Natural killer cell (primary cell): ENCODE measurements around the gene RXRG. TPM values are rescaled to one million over a fixed set of nuclear protein-coding genes. Genes with fewer than 3 reads are reported as not detected.

ENCODE experiments used
- ATAC-seq, 3 donors: fragments of 150-1000 bp in 2 of 3; fragments of 200-7000 bp in 1 of 3; cut with Tn5 transposase; 1 replicate in 1 of 3; 2 replicates in 2 of 3; pipeline ENCODE4 v1.10.0; 2021; ENCODE audit warnings: mild to moderate bottlenecking in 2 of 3, moderate library complexity in 2 of 3
- DNase-seq, 2 donors: peaks; one replicate each; pipeline versions ENCODE4 v3.0.0 to v3.0.0-alpha.2; 2013 to 2021; ENCODE audit warnings: mixed read lengths in 1 of 2
- H3K27ac ChIP-seq: one replicate; pipeline ENCODE4 v1.5.1; 2013; ENCODE audit warnings: mild to moderate bottlenecking, low read length
- H3K27me3 ChIP-seq: one replicate; pipeline ENCODE4 v1.6.1; 2013; ENCODE audit warnings: low read length; ENCODE audit not compliant: control insufficient read depth, insufficient read depth
- H3K36me3 ChIP-seq: one replicate; pipeline ENCODE4 v1.6.1; 2013; ENCODE audit warnings: low read length; ENCODE audit not compliant: control insufficient read depth, insufficient read depth
- H3K4me1 ChIP-seq: one replicate; pipeline ENCODE4 v1.6.1; 2013; ENCODE audit warnings: low read length; ENCODE audit not compliant: control insufficient read depth, insufficient read depth
- H3K4me3 ChIP-seq: one replicate; pipeline ENCODE4 v1.5.1; 2013; ENCODE audit warnings: low read length
- H3K9me3 ChIP-seq: one replicate; pipeline ENCODE4 v1.6.1; 2013; ENCODE audit warnings: low read length; ENCODE audit not compliant: control insufficient read depth, insufficient read depth
- H3K27ac Mint-ChIP-seq, 2 donors: one replicate each; pipeline ENCODE4 v1.8.0; 2022; ENCODE audit warnings: mild to moderate bottlenecking in 2 of 2, mixed read lengths in 2 of 2, moderate library complexity in 1 of 2
- H3K27me3 Mint-ChIP-seq, 2 donors: one replicate each; pipeline ENCODE4 v1.8.0; 2022; ENCODE audit warnings: low read depth in 2 of 2, mixed read lengths in 2 of 2
- H3K36me3 Mint-ChIP-seq: one replicate; pipeline ENCODE4 v1.8.0; 2022; ENCODE audit warnings: mixed read lengths
- H3K4me1 Mint-ChIP-seq, 2 donors: one replicate each; pipeline ENCODE4 v1.8.0; 2022; ENCODE audit warnings: mixed read lengths in 2 of 2
- H3K4me3 Mint-ChIP-seq: one replicate; pipeline ENCODE4 v1.8.0; 2022; ENCODE audit warnings: mild to moderate bottlenecking, moderate library complexity, mixed read lengths
- H3K9me3 Mint-ChIP-seq, 2 donors: one replicate each; pipeline ENCODE4 v1.8.0; 2022; ENCODE audit warnings: mixed read lengths in 2 of 2
- CTCF ChIP-seq: fragments of 200-600 bp; IDR thresholded peaks from one replicate; pipeline ENCODE4 v1.8.0; 2022; ENCODE audit warnings: antibody characterized with exemption
- WGBS: methylation state at CpG from one replicate; pipeline ENCODE4 v1.1.7; 2013; ENCODE audit warnings: missing lambda C conversion rate; ENCODE audit not compliant: insufficient coverage; 5-methylcytosine and 5-hydroxymethylcytosine counted together
- intact Hi-C: fragments of 100-400 bp; cut with micrococcal nuclease; formaldehyde crosslinking; loops from one replicate; pipeline ENCODE4 v1.14.2; 2022
- total RNA-seq, 4 donors: library from RNA; stranded (reverse); fragments of 120-200 nt in 1 of 4; gene quantifications; one replicate each; pipeline versions ENCODE4 v1.2.3 to v1.2.4, GENCODE V29; 2013 to 2022

Gene RXRG
- total RNA-seq, 3 donors from 2014 or later (not counting 1 experiment from before 2014, with no cell fraction given) = not detected

GRCh38 chr1:165364568-165365133 is 80.3 kb downstream of the RXRG start:
- Histone ChIP-seq H3K36me3 (no peaks in the 10 kb centered on the region), H3K27me3 (no peaks in the 10 kb centered on the region), H3K4me1 (no peaks in the 10 kb centered on the region), H3K9me3 (no peaks in the 10 kb centered on the region), H3K27ac (no peak overlapping the region), H3K4me3 (no peak overlapping the region)
- Mint-ChIP-seq H3K4me1 (peaks cover 0 to 5% of the 10 kb centered on the region in 2 donors), H3K36me3 (no peaks in the 10 kb centered on the region), H3K9me3 (no peaks in the 10 kb centered on the region), H3K27ac (no peak overlapping the region), H3K4me3 (no peak overlapping the region), H3K27me3 (peaks cover 30 to 32% of the 10 kb centered on the region in 2 donors)
- ATAC-seq = no peak
- TF ChIP-seq CTCF = no peak
- whole genome bisulfite sequencing = 37% methylated on average over 6 of the region's 6 CpGs
- no peak for DNase-seq
- intact Hi-C loops = loop anchor here (5.0 kb wide), 1 partner anchor 52 kb away; no protein-coding TSS in a partner anchor

GRCh38 chr1:165356876-165357275 is 88.0 kb downstream of the RXRG start:
- Histone ChIP-seq H3K9me3 (no peaks in the 10 kb centered on the region), H3K27ac (no peak overlapping the region), H3K4me1 (no peaks in the 10 kb centered on the region), H3K4me3 (no peak overlapping the region), H3K27me3 (peaks cover 30% of the 10 kb centered on the region), H3K36me3 (no peaks in the 10 kb centered on the region)
- no peak for DNase-seq
- Mint-ChIP-seq H3K36me3 (no peaks in the 10 kb centered on the region), H3K9me3 (no peaks in the 10 kb centered on the region), H3K4me3 (no peak overlapping the region), H3K27ac (no peak overlapping the region), H3K4me1 (peaks cover 0 to 6% of the 10 kb centered on the region in 2 donors), H3K27me3 (peaks cover 60 to 62% of the 10 kb centered on the region in 2 donors)
- no peak for ATAC-seq
- TF ChIP-seq CTCF = no peak
- intact Hi-C loops = no loop called here
- WGBS = 12% methylated on average over 25 of the region's 25 CpGs

GRCh38 chr1:165355977-165356811 is 88.7 kb downstream of the RXRG start, which contains the start of gene LMX1A:
TSS of gene LMX1A (minus strand) at chr1:165356715. CDS start at chr1:165355559, 1,156 bp downstream.
- ATAC-seq (no peak), DNase-seq (no peak)
- no peaks in the 10 kb centered on the region for H3K36me3 ChIP-seq
- H3K4me3 ChIP-seq = no peak within 1 kb of the TSS
- peaks cover 30% of the 10 kb centered on the region for H3K27me3 ChIP-seq
- 5% methylated on average over 88 of the region's 88 CpGs for WGBS
- Mint-ChIP-seq H3K4me1 (peaks cover 0 to 6% of the 10 kb centered on the region in 2 donors), H3K27me3 (peaks cover 66 to 69% of the 10 kb centered on the region in 2 donors), H3K27ac (no peak within 1 kb of the TSS), H3K36me3 (no peaks in the 10 kb centered on the region), H3K4me3 (no peak within 1 kb of the TSS), H3K9me3 (no peaks in the 10 kb centered on the region)
- H3K4me1 ChIP-seq = no peaks in the 10 kb centered on the region
- intact Hi-C loops = no loop called here
- no peak within 1 kb of the TSS for H3K27ac ChIP-seq
- TF ChIP-seq CTCF = no peak
- H3K9me3 ChIP-seq = no peaks in the 10 kb centered on the region
